ENCODE measurements around the gene LRRC34. TPM values are rescaled to one million over a fixed set of nuclear protein-coding genes. Genes with fewer than 3 reads are reported as not detected.

Gene LRRC34
- total and polyA plus RNA-seq, 10 of the 15 experiments (the other 5 are each of a cell fraction or from before 2014, with no cell fraction given) = 0.24 to 3.7 (median 1.7) TPM

GRCh38 chr3:169812332-169813235 is at the start of gene LRRC34, which contains the start of gene LRRIQ4 (continued):
- TF ChIP-seq REST (IDR thresholded peaks at IDR 0.05; ENCODE audit: low read depth, low read length) (no peak), DPF2 (IDR thresholded peaks at IDR 0.05) (peak; percentile 57), TAF1 (IDR thresholded peaks at IDR 0.05; ENCODE audit: borderline replicate concordance, low read depth, low read length) (no peak), MTA3 (IDR thresholded peaks at IDR 0.05; ENCODE audit: borderline replicate concordance, low read length) (no peak), GATAD2B (conservative IDR thresholded peaks at IDR 0.05; ENCODE audit: low read depth) (peak; percentile 65; the same call in 1 of the 2 replicates), SIX5 (IDR thresholded peaks at IDR 0.05; ENCODE audit: low read depth, low read length, severe bottlenecking) (no peak), ZNF384 (IDR thresholded peaks at IDR 0.05; ENCODE audit: borderline replicate concordance, low read depth, low read length) (no peak), CBX5 (IDR thresholded peaks at IDR 0.05; ENCODE audit: low read depth) (peak; percentile 73; the same call in 1 of the 2 replicates), CEBPB (IDR thresholded peaks at IDR 0.05; ENCODE audit: borderline replicate concordance in 1 of 2, low read depth in 2 of 2, low read length in 2 of 2) (no peak), E2F8 (IDR thresholded peaks at IDR 0.05; ENCODE audit: low read depth, partially characterized antibody) (no peak), ATF3 (IDR thresholded peaks at IDR 0.05; ENCODE audit: borderline replicate concordance, extremely low read depth, low read depth, low read length) (no peak), FOXK2 (IDR thresholded peaks at IDR 0.05) (no peak), STAT1 (conservative IDR thresholded peaks at IDR 0.05) (no peak), EED (IDR thresholded peaks at IDR 0.05; ENCODE audit: low read depth) (peak; percentile 9; the same call in 1 of the 2 replicates), CHD2 (IDR thresholded peaks at IDR 0.05; ENCODE audit: borderline replicate concordance, low read depth, low read length) (no peak), KDM1A (IDR thresholded peaks at IDR 0.05; ENCODE audit: borderline replicate concordance) (no peak), E2F4 (IDR thresholded peaks at IDR 0.05; ENCODE audit: low read depth, low read length) (no peak), TCF12 (IDR thresholded peaks at IDR 0.05; ENCODE audit: low read depth, low read length) (peak; percentile 61; the same call in 1 of the 2 replicates), SIN3A (IDR thresholded peaks at IDR 0.05; ENCODE audit: low read depth, low read length) (0 out of 2 replicates have a peak, but pooled peaks have one; percentile 28), IKZF2 (IDR thresholded peaks at IDR 0.05) (no peak), MXI1 (IDR thresholded peaks at IDR 0.05; ENCODE audit: low read depth, low read length) (peak; percentile 80), IKZF1 (conservative IDR thresholded peaks at IDR 0.05) (peak; percentile 60), TCF7 (IDR thresholded peaks at IDR 0.05; ENCODE audit: borderline replicate concordance) (no peak)
